Spleen (tissue), 11 donors: ENCODE data around the gene SLC44A1. TPM values are rescaled to one million over a fixed set of nuclear protein-coding genes. Genes with fewer than 3 reads are reported as not detected.

Experiments
- DNase-seq: peaks from one replicate; pipeline ENCODE4 v3.0.0-alpha.2; 2020
- H3K27ac ChIP-seq, 8 donors: fragments of 200-600 bp; sonication (generic) in 7 of 8; 1 replicate in 4 of 8; 2 replicates in 4 of 8; pipeline versions ENCODE4 v1.5.0 to v1.8.0; 2016 to 2021; ENCODE audit warnings: inconsistent platforms in 4 of 8, mild to moderate bottlenecking in 4 of 8, moderate library complexity in 1 of 8
- H3K27me3 ChIP-seq, 7 donors: fragments of 200-600 bp; sonication (generic) in 6 of 7; replicated peaks in 1 of 7; 1 replicate in 4 of 7; 2 replicates in 3 of 7; pipeline versions ENCODE4 v1.5.0 to v1.8.0; 2016 to 2021; ENCODE audit warnings: inconsistent platforms in 3 of 7, mild to moderate bottlenecking in 1 of 7
- H3K36me3 ChIP-seq, 6 donors: fragments of 200-600 bp; sonication (generic) in 5 of 6; 1 replicate in 4 of 6; 2 replicates in 2 of 6; pipeline versions ENCODE4 v1.5.0 to v1.8.0; 2016 to 2021; ENCODE audit warnings: inconsistent platforms in 2 of 6
- H3K4me1 ChIP-seq, 6 donors: fragments of 200-600 bp; sonication (generic) in 5 of 6; 1 replicate in 3 of 6; 2 replicates in 3 of 6; pipeline versions ENCODE4 v1.5.0 to v1.8.0; 2016 to 2021; ENCODE audit warnings: inconsistent platforms in 3 of 6
- H3K4me3 ChIP-seq, 8 donors: fragments of 200-600 bp; sonication (generic) in 7 of 8; 1 replicate in 4 of 8; 2 replicates in 4 of 8; pipeline versions ENCODE4 v1.5.0 to v1.8.0; 2016 to 2021; ENCODE audit warnings: inconsistent platforms in 4 of 8, mild to moderate bottlenecking in 4 of 8, moderate library complexity in 2 of 8
- H3K9me3 ChIP-seq, 8 donors: fragments of 200-600 bp; sonication (generic) in 7 of 8; 1 replicate in 4 of 8; 2 replicates in 4 of 8; pipeline versions ENCODE4 v1.5.0 to v1.8.0; 2016 to 2021; ENCODE audit warnings: inconsistent platforms in 4 of 8
- POLR2A ChIP-seq, 3 donors: fragments of 450-650 bp; IDR thresholded peaks; one replicate each; pipeline ENCODE4 v1.5.1; 2017; ENCODE audit warnings: antibody characterized with exemption in 3 of 3, mild to moderate bottlenecking in 1 of 3
- POLR2AphosphoS5 ChIP-seq, 3 donors: sonication (generic); formaldehyde crosslinking; IDR thresholded peaks; one replicate each; pipeline ENCODE4 v1.5.1; 2017; ENCODE audit warnings: antibody characterized with exemption in 3 of 3
- WGBS, 5 donors: extraction: QIAGEN DNeasy Blood & Tissue Kit in 3 of 5; methylation state at CpG; one replicate each; pipeline versions ENCODE4 v1.1.5 to v1.1.7; 2013 to 2018; 5-methylcytosine and 5-hydroxymethylcytosine counted together
- intact Hi-C: fragments of 100-400 bp; cut with DNase I; formaldehyde crosslinking; loops from one replicate; pipeline ENCODE4 v1.15.0; 2023; ENCODE audit warnings: low total_unique reads
- polyA plus RNA-seq, 3 donors: library from polyadenylated mRNA; stranded (reverse); fragments of 200-250 nt; gene quantifications; one replicate each; pipeline ENCODE4 v1.2.1, GENCODE V29; 2013
- total RNA-seq, 7 donors: library from RNA; depleted of rRNA in 3 of 7; stranded (reverse); fragments of >200 nt in 3 of 7; fragmentation: NEBNext Ultra II Directional in 4 of 7; extraction: Animal tissue kit (Norgen Biotek cat#: 25700) in 4 of 7; gene quantifications; one replicate each; pipeline versions ENCODE4 v1.1.0 to v1.2.1, GENCODE V29; 2016 to 2021
- TF ChIP-seq, protein P1 (sequence below), 11 experiments: fragments of 200-600 bp in 7 of 11; fragments of 450-650 bp in 4 of 11; sonication (generic) in 4 of 11; IDR thresholded peaks in 8 of 11; conservative IDR thresholded peaks in 3 of 11; 1 replicate in 7 of 11; 2 replicates in 4 of 11; pipeline versions ENCODE4 v1.4.0 to v1.8.0; 2016 to 2021; ENCODE audit warnings: antibody characterized with exemption in 11 of 11, inconsistent platforms in 4 of 11, mild to moderate bottlenecking in 1 of 11
- donor health status: healthy with polysubstance abuse.
- donor health status: DM: no; HTN: no; CAD: no; lungs with moderate emphysema.
- donor health status: DM: no; HTN: no; CAD: no.
- donor health status: Bipolar disorder and iron deficiency.
- donor health status: healthy.
- donor health status: DM: no; HTN: no; CAD: no.
- donor health status: DM: yes; HTN: yes; CAD: no.

The SLC44A1 gene
- total and polyA plus RNA-seq, 10 donors = 3.1 to 27.5 (median 21.9) TPM

GRCh38 chr9:105299190-105299854, 54.9 kb downstream of the SLC44A1 start:
- TF ChIP-seq POLR2AphosphoS5 (IDR thresholded peaks at IDR 0.05) = no peak
- TF ChIP-seq POLR2A (IDR thresholded peaks at IDR 0.05) = no peak
- TF ChIP-seq, protein P1, sequence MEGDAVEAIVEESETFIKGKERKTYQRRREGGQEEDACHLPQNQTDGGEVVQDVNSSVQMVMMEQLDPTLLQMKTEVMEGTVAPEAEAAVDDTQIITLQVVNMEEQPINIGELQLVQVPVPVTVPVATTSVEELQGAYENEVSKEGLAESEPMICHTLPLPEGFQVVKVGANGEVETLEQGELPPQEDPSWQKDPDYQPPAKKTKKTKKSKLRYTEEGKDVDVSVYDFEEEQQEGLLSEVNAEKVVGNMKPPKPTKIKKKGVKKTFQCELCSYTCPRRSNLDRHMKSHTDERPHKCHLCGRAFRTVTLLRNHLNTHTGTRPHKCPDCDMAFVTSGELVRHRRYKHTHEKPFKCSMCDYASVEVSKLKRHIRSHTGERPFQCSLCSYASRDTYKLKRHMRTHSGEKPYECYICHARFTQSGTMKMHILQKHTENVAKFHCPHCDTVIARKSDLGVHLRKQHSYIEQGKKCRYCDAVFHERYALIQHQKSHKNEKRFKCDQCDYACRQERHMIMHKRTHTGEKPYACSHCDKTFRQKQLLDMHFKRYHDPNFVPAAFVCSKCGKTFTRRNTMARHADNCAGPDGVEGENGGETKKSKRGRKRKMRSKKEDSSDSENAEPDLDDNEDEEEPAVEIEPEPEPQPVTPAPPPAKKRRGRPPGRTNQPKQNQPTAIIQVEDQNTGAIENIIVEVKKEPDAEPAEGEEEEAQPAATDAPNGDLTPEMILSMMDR (IDR thresholded peaks at IDR 0.05 in 8 of 11, conservative IDR thresholded peaks at IDR 0.05 in 3 of 11) = no peak
- peak overlapping the region in 2 of 8 donors; percentile 19 to 39 for H3K27ac ChIP-seq
- no peak for DNase-seq
- H3K27me3 ChIP-seq = no peaks in the 10 kb centered on the region
- peaks cover 0 to 13% (median 0%) of the 10 kb centered on the region in 6 donors for H3K4me1 ChIP-seq
- H3K9me3 ChIP-seq = no peaks in the 10 kb centered on the region
- no peak overlapping the region for H3K4me3 ChIP-seq
- 74 to 88% (median 79%) methylated on average over 7 of the region's 7 CpGs for WGBS, 5 donors
- intact Hi-C loops = no loop called here
- peaks cover 0 to 39% (median 9%) of the 10 kb centered on the region in 6 donors for H3K36me3 ChIP-seq

GRCh38 chr9:105302728-105303127, 58.3 kb downstream of the SLC44A1 start:
- Histone ChIP-seq H3K4me3 (no peak overlapping the region), H3K27me3 (no peaks in the 10 kb centered on the region), H3K36me3 (peaks cover 0 to 39% (median 9%) of the 10 kb centered on the region in 6 donors), H3K9me3 (no peaks in the 10 kb centered on the region), H3K27ac (no peak overlapping the region), H3K4me1 (peaks cover 0 to 6% (median 0%) of the 10 kb centered on the region in 6 donors)
- 94 to 99% (median 97%) methylated on average over 2 of the region's 2 CpGs for WGBS, 5 donors
- TF ChIP-seq POLR2A (IDR thresholded peaks at IDR 0.05) (no peak), POLR2AphosphoS5 (IDR thresholded peaks at IDR 0.05) (no peak)
- TF ChIP-seq, protein P1 (IDR thresholded peaks at IDR 0.05 in 8 of 11, conservative IDR thresholded peaks at IDR 0.05 in 3 of 11) = no peak
- intact Hi-C loops = no loop called here
- no peak for DNase-seq

- Histone ChIP-seq H3K27me3 (no peaks in the 10 kb centered on the region), H3K27ac (no peak overlapping the region), H3K4me3 (no peak overlapping the region), H3K36me3 (peaks cover 0 to 18% (median 0%) of the 10 kb centered on the region in 6 donors), H3K9me3 (no peaks in the 10 kb centered on the region), H3K4me1 (peaks cover 0 to 9% (median 0%) of the 10 kb centered on the region in 6 donors)
- TF ChIP-seq POLR2A (IDR thresholded peaks at IDR 0.05) (no peak), POLR2AphosphoS5 (IDR thresholded peaks at IDR 0.05) (no peak)
- TF ChIP-seq, protein P1 (IDR thresholded peaks at IDR 0.05 in 8 of 11, conservative IDR thresholded peaks at IDR 0.05 in 3 of 11) = no peak
- intact Hi-C loops = no loop called here
- WGBS, 5 donors = 31 to 58% (median 43%) methylated on average over 1 of the region's 1 CpG
- no peak for DNase-seq
Measured at GRCh38 chr9:105305856-105306255, 61.4 kb downstream of the SLC44A1 start.

DNA sequence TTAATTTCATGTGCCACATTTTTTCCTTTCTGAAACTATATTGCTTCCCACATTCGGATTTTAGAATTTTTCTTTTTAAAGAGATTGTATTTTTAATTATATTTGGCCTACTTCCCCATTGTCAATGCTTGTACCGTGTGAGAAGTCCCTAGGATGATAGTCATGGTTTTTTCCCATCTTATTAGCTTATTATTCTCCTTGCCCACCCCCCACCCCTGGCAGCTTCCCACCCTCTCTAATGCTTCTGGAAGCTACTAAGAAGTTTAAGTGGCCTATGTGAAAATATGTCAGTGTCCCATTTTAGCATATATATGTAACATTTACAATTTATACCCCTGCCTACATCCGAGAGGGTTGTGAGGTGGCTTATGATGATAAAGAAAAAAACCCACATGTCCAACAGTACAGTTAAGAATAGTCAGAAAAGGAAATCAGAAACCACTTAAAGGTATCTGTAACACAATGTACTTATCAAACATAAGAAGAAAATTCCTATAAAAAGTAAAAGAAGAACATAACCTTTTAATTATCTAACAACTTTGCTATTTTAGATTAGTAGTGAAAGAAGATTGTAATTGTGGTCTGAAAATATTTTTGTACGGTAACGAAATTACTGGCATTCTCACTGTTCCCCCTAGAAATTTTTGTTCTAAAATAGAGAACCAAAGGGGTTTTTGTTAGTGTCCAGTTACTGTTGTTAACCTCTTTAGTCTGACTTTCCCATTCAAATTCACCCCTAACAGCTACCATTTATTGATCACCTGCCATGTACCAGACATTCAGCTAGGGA, 62.1 kb downstream of the SLC44A1 start:
- intact Hi-C loops = no loop called here
- peaks cover 0 to 9% (median 0%) of the 10 kb centered on the region in 6 donors for H3K4me1 ChIP-seq
- TF ChIP-seq POLR2A (IDR thresholded peaks at IDR 0.05) = no peak
- TF ChIP-seq, protein P1 (IDR thresholded peaks at IDR 0.05 in 8 of 11, conservative IDR thresholded peaks at IDR 0.05 in 3 of 11) = no peak
- TF ChIP-seq POLR2AphosphoS5 (IDR thresholded peaks at IDR 0.05) = no peak
- no peaks in the 10 kb centered on the region for H3K9me3 ChIP-seq
- H3K36me3 ChIP-seq = peaks cover 0 to 18% (median 0%) of the 10 kb centered on the region in 6 donors
- no peak overlapping the region for H3K4me3 ChIP-seq
- H3K27me3 ChIP-seq = no peaks in the 10 kb centered on the region
- 60 to 71% (median 69%) methylated on average over 5 of the region's 5 CpGs for WGBS, 5 donors
- H3K27ac ChIP-seq = no peak overlapping the region
- no peak for DNase-seq
